GM12878 (cell line): ENCODE data around the gene TXNIP. TPM values are rescaled to one million over a fixed set of nuclear protein-coding genes. Genes with fewer than 3 reads are reported as not detected.

Experiments used
- ATF2 ChIP-seq: IDR thresholded peaks from 2 replicates; pipeline ENCODE4 v1.6.1; 2012; ENCODE audit warnings: low read length, inconsistent platforms
- CTCF ChIP-seq, 3 experiments: IDR thresholded peaks in 2 of 3; conservative IDR thresholded peaks in 1 of 3; 2 replicates each; pipeline ENCODE4 v1.5.1; 2011; ENCODE audit warnings: low read depth in 3 of 3, low read length in 3 of 3, mild to moderate bottlenecking in 3 of 3, control low read depth in 2 of 3, moderate library complexity in 2 of 3, inconsistent platforms in 1 of 3, mixed read lengths in 1 of 3; ENCODE audit not compliant: control insufficient read depth in 2 of 3, insufficient read depth in 1 of 3; ENCODE audit errors: extremely low read depth in 1 of 3
- E4F1 ChIP-seq: fragments of 450-650 bp; IDR thresholded peaks from 2 replicates; pipeline ENCODE4 v1.6.1; 2018; ENCODE audit warnings: borderline replicate concordance, mild to moderate bottlenecking; ENCODE audit not compliant: partially characterized antibody
- HDGF ChIP-seq: fragments of 450-650 bp; IDR thresholded peaks from 2 replicates; pipeline ENCODE4 v1.6.1; 2016; ENCODE audit warnings: antibody characterized with exemption
- IKZF2 ChIP-seq, 2 experiments: fragments of 450-650 bp; IDR thresholded peaks; 2 replicates each; pipeline ENCODE4 v1.6.1; 2017; ENCODE audit warnings: mild to moderate bottlenecking in 2 of 2, moderate library complexity in 2 of 2
- KDM1A ChIP-seq: fragments of 200-600 bp; sonication (generic); IDR thresholded peaks from 2 replicates; pipeline ENCODE4 v1.6.1; 2016; ENCODE audit warnings: borderline replicate concordance
- MXI1 ChIP-seq: fragments of 150-350 bp; IDR thresholded peaks from 2 replicates; pipeline ENCODE4 v1.6.1; 2011; ENCODE audit warnings: low read depth, mild to moderate bottlenecking, inconsistent platforms, low read length, improper control_type of control experiment
- MYC ChIP-seq: IDR thresholded peaks from 2 replicates; pipeline ENCODE4 v1.6.1; 2011; ENCODE audit warnings: mild to moderate bottlenecking, low read length, moderate library complexity, inconsistent platforms; ENCODE audit not compliant: insufficient read depth, insufficient replicate concordance, insufficient read length, severe bottlenecking
- POLR2AphosphoS5 ChIP-seq: IDR thresholded peaks from 2 replicates; pipeline ENCODE4 v1.6.1; 2011; ENCODE audit warnings: mild to moderate bottlenecking, low read length, inconsistent platforms
- RUNX3 ChIP-seq: IDR thresholded peaks from 2 replicates; pipeline ENCODE4 v1.6.1; 2012; ENCODE audit warnings: low read length, inconsistent platforms
- SP1 ChIP-seq: IDR thresholded peaks from one replicate; pipeline ENCODE4 v1.6.1; 2011; ENCODE audit warnings: low read depth, low read length
- SPI1 ChIP-seq: IDR thresholded peaks from 2 replicates; pipeline ENCODE4 v1.6.1; 2011; ENCODE audit warnings: low read depth, mild to moderate bottlenecking, low read length, moderate library complexity, borderline replicate concordance; ENCODE audit not compliant: insufficient read depth
- SUZ12 ChIP-seq: fragments of 200-600 bp; sonication (generic); IDR thresholded peaks from one replicate; pipeline ENCODE4 v1.6.1; 2018; ENCODE audit warnings: antibody characterized with exemption, mild to moderate bottlenecking; ENCODE audit not compliant: unreplicated experiment
- TARDBP ChIP-seq: IDR thresholded peaks from 2 replicates; pipeline ENCODE4 v1.6.1; 2016; ENCODE audit warnings: borderline replicate concordance
- ZBED1 ChIP-seq: IDR thresholded peaks from 2 replicates; pipeline ENCODE4 v1.6.1; 2016; ENCODE audit warnings: borderline replicate concordance
- ZNF217 ChIP-seq: fragments of 450-650 bp; IDR thresholded peaks from 2 replicates; pipeline ENCODE4 v1.6.1; 2017; ENCODE audit warnings: antibody characterized with exemption, mild to moderate bottlenecking
- ZNF274 ChIP-seq: IDR thresholded peaks from one replicate; pipeline ENCODE4 v1.8.0; 2011; ENCODE audit not compliant: insufficient read length, insufficient read depth
- ZNF384 ChIP-seq: IDR thresholded peaks from 2 replicates; pipeline ENCODE4 v1.6.1; 2012; ENCODE audit warnings: low read depth, mild to moderate bottlenecking, low read length, improper control_type of control experiment, borderline replicate concordance
- polyA plus RNA-seq, 11 experiments: library from polyadenylated mRNA; depleted of rRNA in 4 of 11; unstranded in 6 of 11; stranded (reverse) in 5 of 11; fragments of >200 nt; fragmentation: Nextera tagmentation in 4 of 11; fragmentation: Illumina TruSeq in 1 of 11; extraction: Ambion mirVana in 4 of 11; extraction: Trizol in 1 of 11; gene quantifications; 1 replicate in 1 of 11; 2 replicates in 10 of 11; pipeline versions ENCODE4 v1.2.1 to v1.2.3, GENCODE V29; 2011 to 2016; ENCODE audit warnings: inconsistent platforms in 2 of 11, missing spikeins in 2 of 11, low read depth in 1 of 11
- total RNA-seq, 4 experiments: library from RNA; depleted of rRNA in 3 of 4; stranded (reverse); fragments of >200 nt in 3 of 4; fragmentation: Illumina TruSeq in 1 of 4; extraction: Trizol in 1 of 4; gene quantifications; 2 replicates each; pipeline versions ENCODE4 v1.2.1 to v1.2.3, GENCODE V29; 2013 to 2021
- TF ChIP-seq, protein P1 (sequence below): IDR thresholded peaks from 2 replicates; pipeline ENCODE4 v1.6.1; 2011; ENCODE audit warnings: low read depth, low read length, improper control_type of control experiment, borderline replicate concordance
- TF ChIP-seq, protein P2 (sequence below): fragments of 450-650 bp; formaldehyde crosslinking; IDR thresholded peaks from 2 replicates; pipeline ENCODE4 v1.4.0; 2022; ENCODE audit warnings: mild to moderate bottlenecking, moderate library complexity

TXNIP gene
- total and polyA plus RNA-seq, 10 of the 15 experiments (the other 5 are each of a cell fraction or from before 2014, with no cell fraction given) = 48.7 to 133 (median 107) TPM

- TF ChIP-seq MXI1 = no peak
- TF ChIP-seq, protein P1, sequence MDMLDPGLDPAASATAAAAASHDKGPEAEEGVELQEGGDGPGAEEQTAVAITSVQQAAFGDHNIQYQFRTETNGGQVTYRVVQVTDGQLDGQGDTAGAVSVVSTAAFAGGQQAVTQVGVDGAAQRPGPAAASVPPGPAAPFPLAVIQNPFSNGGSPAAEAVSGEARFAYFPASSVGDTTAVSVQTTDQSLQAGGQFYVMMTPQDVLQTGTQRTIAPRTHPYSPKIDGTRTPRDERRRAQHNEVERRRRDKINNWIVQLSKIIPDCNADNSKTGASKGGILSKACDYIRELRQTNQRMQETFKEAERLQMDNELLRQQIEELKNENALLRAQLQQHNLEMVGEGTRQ = no peak
- no peak for TF ChIP-seq KDM1A
- no peak for TF ChIP-seq MYC
- TF ChIP-seq HDGF = no peak
- TF ChIP-seq CTCF (IDR thresholded peaks at IDR 0.05 in 2 of 3, conservative IDR thresholded peaks at IDR 0.05 in 1 of 3; ENCODE audit: control insufficient read depth in 2 of 3, extremely low read depth in 1 of 3, insufficient read depth in 1 of 3, low read depth in 3 of 3, low read length in 3 of 3) = no peak
- no peak; a peak in 1 of 4 replicates for TF ChIP-seq IKZF2 (IDR thresholded peaks at IDR 0.05)
- no peak for TF ChIP-seq ZNF217
- TF ChIP-seq SUZ12 = no peak
- TF ChIP-seq ZNF384 = peak; percentile 76
- TF ChIP-seq ATF2 = no peak
- TF ChIP-seq ZBED1 = peak; percentile 65; the same call in 1 of the 2 replicates
- no peak for TF ChIP-seq TARDBP
- TF ChIP-seq POLR2AphosphoS5 = peak; percentile 64; the same call in 1 of the 2 replicates
- no peak for TF ChIP-seq E4F1
- no peak for TF ChIP-seq ZNF274
- TF ChIP-seq, protein P2, sequence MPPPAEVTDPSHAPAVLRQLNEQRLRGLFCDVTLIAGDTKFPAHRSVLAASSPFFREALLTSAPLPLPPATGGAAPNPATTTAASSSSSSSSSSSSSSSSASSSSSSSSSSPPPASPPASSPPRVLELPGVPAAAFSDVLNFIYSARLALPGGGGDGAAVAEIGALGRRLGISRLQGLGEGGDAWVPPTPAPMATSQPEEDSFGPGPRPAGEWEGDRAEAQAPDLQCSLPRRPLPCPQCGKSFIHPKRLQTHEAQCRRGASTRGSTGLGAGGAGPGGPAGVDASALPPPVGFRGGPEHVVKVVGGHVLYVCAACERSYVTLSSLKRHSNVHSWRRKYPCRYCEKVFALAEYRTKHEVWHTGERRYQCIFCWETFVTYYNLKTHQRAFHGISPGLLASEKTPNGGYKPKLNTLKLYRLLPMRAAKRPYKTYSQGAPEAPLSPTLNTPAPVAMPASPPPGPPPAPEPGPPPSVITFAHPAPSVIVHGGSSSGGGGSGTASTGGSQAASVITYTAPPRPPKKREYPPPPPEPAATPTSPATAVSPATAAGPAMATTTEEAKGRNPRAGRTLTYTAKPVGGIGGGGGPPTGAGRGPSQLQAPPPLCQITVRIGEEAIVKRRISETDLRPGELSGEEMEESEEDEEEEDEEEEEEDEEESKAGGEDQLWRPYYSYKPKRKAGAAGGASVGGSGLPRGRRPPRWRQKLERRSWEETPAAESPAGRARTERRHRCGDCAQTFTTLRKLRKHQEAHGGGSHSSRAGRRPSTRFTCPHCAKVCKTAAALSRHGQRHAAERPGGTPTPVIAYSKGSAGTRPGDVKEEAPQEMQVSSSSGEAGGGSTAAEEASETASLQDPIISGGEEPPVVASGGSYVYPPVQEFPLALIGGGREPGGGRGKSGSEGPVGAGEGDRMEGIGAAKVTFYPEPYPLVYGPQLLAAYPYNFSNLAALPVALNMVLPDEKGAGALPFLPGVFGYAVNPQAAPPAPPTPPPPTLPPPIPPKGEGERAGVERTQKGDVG (CRISPR knock-in tag) = no peak
- peak; percentile 30; the same call in 1 of the 2 replicates for TF ChIP-seq SPI1
- TF ChIP-seq RUNX3 = peak; percentile 79
- TF ChIP-seq SP1 = no peak
These were observed 16.5 kb downstream of the TXNIP start (continued) for GRCh38 chr1:145979746-145980456.
